Measurements from ENCODE around the gene ZNRD2. TPM values are rescaled to one million over a fixed set of nuclear protein-coding genes. Genes with fewer than 3 reads are reported as not detected.

ZNRD2 gene
- total RNA-seq, 1 experiment from 2014 or later: 66.8 TPM

DNA sequence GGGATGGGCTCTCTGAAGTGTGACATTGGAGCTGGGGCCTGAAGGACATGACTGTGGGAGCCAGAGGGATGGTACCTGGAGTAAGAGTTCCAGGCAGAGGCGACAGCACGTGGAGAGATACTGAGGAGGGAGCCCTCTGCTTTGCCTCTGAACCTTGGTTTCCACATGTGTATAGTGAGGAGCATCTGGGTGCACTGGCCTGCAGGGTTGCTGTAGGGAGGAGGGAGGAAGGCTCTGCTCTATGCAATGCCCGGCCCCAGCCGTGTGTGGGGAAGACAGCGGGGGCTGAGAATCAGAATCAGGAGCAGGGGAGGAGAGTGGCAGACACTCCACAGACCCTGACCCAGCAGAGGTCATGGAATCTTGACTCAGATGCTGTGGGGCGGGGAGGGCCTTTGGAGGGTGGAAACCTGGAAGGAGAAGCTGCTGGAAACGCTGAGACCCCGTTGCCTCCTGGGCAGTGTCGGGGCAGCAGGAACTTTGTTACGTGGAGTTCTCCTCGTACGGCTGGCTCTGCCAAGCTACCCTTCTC lies 41.4 kb upstream of the ZNRD2 start (continued):
- TF ChIP-seq, protein P1, sequence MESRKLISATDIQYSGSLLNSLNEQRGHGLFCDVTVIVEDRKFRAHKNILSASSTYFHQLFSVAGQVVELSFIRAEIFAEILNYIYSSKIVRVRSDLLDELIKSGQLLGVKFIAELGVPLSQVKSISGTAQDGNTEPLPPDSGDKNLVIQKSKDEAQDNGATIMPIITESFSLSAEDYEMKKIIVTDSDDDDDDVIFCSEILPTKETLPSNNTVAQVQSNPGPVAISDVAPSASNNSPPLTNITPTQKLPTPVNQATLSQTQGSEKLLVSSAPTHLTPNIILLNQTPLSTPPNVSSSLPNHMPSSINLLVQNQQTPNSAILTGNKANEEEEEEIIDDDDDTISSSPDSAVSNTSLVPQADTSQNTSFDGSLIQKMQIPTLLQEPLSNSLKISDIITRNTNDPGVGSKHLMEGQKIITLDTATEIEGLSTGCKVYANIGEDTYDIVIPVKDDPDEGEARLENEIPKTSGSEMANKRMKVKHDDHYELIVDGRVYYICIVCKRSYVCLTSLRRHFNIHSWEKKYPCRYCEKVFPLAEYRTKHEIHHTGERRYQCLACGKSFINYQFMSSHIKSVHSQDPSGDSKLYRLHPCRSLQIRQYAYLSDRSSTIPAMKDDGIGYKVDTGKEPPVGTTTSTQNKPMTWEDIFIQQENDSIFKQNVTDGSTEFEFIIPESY (IDR thresholded peaks at IDR 0.05; ENCODE audit: extremely low read depth, insufficient replicate concordance, low read length): no peak
- no peak for TF ChIP-seq YY1 (IDR thresholded peaks at IDR 0.05; ENCODE audit: extremely low read depth, insufficient replicate concordance, low read depth, low read length)
- no peak for TF ChIP-seq CBX3 (IDR thresholded peaks at IDR 0.05; ENCODE audit: low read depth)

DNA sequence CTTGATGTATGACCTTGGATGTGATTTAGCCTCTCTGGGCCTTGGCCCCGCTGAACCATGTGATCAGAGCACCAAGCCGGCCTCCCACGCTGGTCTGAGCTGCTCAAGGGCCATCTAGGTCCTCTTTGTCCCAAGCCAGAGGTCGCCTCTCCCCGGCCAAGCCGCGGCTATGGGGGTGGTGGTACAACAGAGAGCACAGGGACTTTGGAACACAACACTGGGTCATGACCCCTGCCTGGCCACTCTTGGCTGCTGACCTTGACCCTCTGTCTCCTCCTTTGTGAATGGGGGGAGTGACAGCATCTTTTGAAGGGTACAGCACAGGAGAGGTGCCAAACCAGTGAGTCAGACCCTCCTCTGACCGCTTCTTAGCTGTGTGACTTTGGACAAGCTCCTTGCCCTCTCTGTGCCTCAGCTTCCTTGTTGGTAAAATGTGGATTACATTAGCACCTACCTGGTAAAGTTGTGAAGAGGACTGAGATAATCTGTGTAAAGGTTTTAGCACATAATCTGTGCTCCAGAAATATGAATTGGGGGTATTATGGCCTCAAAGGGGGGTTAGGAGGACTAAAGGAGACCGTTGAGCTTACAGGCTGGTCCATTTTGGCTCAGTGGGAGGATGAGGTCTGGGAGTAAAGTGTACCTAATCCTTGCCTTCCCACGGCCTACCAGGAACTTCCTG lies 40.7 kb upstream of the ZNRD2 start:
- peaks cover 20% of the 10 kb centered on the region for H3K79me2 ChIP-seq (ENCODE audit: insufficient read depth, low read length)
- no peak overlapping the region for H3K27ac ChIP-seq (ENCODE audit: low read depth, low read length)
- no peaks in the 10 kb centered on the region for H3K9me2 ChIP-seq (ENCODE audit: insufficient read depth)
- no peak overlapping the region for H3K4me3 ChIP-seq (replicated peaks in 1 of 2; ENCODE audit: low read depth in 1 of 2, low read length in 2 of 2)
- H3K4me2 ChIP-seq (ENCODE audit: low read length): no peak overlapping the region
- POLR2A ChIA-PET: interaction anchor here (2.3 kb wide), 1 partner anchor 11 kb away, joined by 8 read pairs; no protein-coding TSS in a partner anchor
- no peak for TF ChIP-seq POLR2A (IDR thresholded peaks at IDR 0.05; ENCODE audit: borderline replicate concordance, extremely low read depth, insufficient read depth, insufficient read length)
- no peak overlapping the region for H2AFZ ChIP-seq (ENCODE audit: low read depth, low read length, poor library complexity, severe bottlenecking)
- H4K20me1 ChIP-seq (ENCODE audit: insufficient read depth): no peaks in the 10 kb centered on the region
- peaks cover 11 to 42% of the 10 kb centered on the region in 2 experiments; a peak in 3 of 4 replicates for H3K36me3 ChIP-seq (ENCODE audit: control insufficient read depth in 1 of 2, insufficient read depth in 2 of 2, low read length in 2 of 2)
- intact Hi-C loops (cut with micrococcal nuclease): no loop called here
- H3K27me3 ChIP-seq (ENCODE audit: insufficient read depth, low read length): no peaks in the 10 kb centered on the region
- no peak overlapping the region for H3K9ac ChIP-seq (ENCODE audit: low read length)
- H3K9me3 ChIP-seq (ENCODE audit: control insufficient read depth in 1 of 2, insufficient read depth in 1 of 2, low read depth in 1 of 2, low read length in 2 of 2): no peaks in the 10 kb centered on the region
- peaks cover 0 to 11% of the 10 kb centered on the region in 2 experiments; a peak in 2 of 4 replicates for H3K4me1 ChIP-seq (ENCODE audit: control insufficient read depth in 1 of 2, insufficient read depth in 2 of 2, low read length in 2 of 2)
- no TSS peak for BruUV-seq (replicated peaks)
- no peak for DNase-seq (ENCODE audit: low read depth, low spot score)
- ATAC-seq: no peak
- RAD21 ChIA-PET (ENCODE audit: low non-redundant PET in 1 of 2, low total read pairs in 2 of 2, uncharacterized antibody in 2 of 2, unreplicated experiment in 2 of 2): interaction anchor here in 1 of 2 experiments (0.6 kb wide), 1 partner anchor 11 kb away, joined by 3 read pairs; no protein-coding TSS in a partner anchor
- CTCF ChIA-PET: interaction anchor here (0.7 to 0.9 kb wide), 2 partner anchors 11 to 1407 kb away, joined by 3 read pairs; no protein-coding TSS in a partner anchor
